Endothelial cell (in vitro differentiated cells): ENCODE data around the gene MAPKBP1. TPM values are rescaled to one million over a fixed set of nuclear protein-coding genes. Genes with fewer than 3 reads are reported as not detected.

Experiments used
- DNase-seq: peaks from one replicate; pipeline ENCODE4 v3.0.0; 2021; ENCODE audit warnings: low spot score
- H3K27ac Mint-ChIP-seq: one replicate; pipeline ENCODE4 v1.8.0; 2021; ENCODE audit warnings: mixed read lengths, inconsistent platforms; ENCODE audit not compliant: unreplicated experiment
- H3K27me3 Mint-ChIP-seq: one replicate; pipeline ENCODE4 v1.8.0; 2021; ENCODE audit warnings: mild to moderate bottlenecking, moderate library complexity, mixed read lengths, inconsistent platforms; ENCODE audit not compliant: unreplicated experiment
- H3K36me3 Mint-ChIP-seq: one replicate; pipeline ENCODE4 v1.8.0; 2021; ENCODE audit warnings: mild to moderate bottlenecking, low read depth, mixed read lengths, inconsistent platforms; ENCODE audit not compliant: unreplicated experiment
- H3K4me1 Mint-ChIP-seq: one replicate; pipeline ENCODE4 v1.8.0; 2021; ENCODE audit warnings: mild to moderate bottlenecking, mixed read lengths, inconsistent platforms; ENCODE audit not compliant: unreplicated experiment
- H3K4me3 Mint-ChIP-seq: one replicate; pipeline ENCODE4 v1.8.0; 2021; ENCODE audit warnings: mild to moderate bottlenecking, mixed read lengths, inconsistent platforms; ENCODE audit not compliant: unreplicated experiment
- H3K9me3 Mint-ChIP-seq: one replicate; pipeline ENCODE4 v1.8.0; 2021; ENCODE audit warnings: mixed read lengths, inconsistent platforms; ENCODE audit not compliant: unreplicated experiment
- CTCF ChIP-seq: fragments of 200-600 bp; sonication (generic); IDR thresholded peaks from one replicate; pipeline ENCODE4 v1.5.0; 2021; ENCODE audit warnings: antibody characterized with exemption; ENCODE audit not compliant: unreplicated experiment
- total RNA-seq: library from RNA; stranded (reverse); fragmentation: NEBNext Ultra II Directional; extraction: Animal tissue kit (Norgen Biotek cat#: 25700); gene quantifications from one replicate; pipeline ENCODE4 v1.2.1, GENCODE V29; 2021; ENCODE audit not compliant: unreplicated experiment

The MAPKBP1 gene
- total RNA-seq, 1 donor from 2014 or later = 36.2 TPM

GRCh38 chr15:41801185-41801584 is 26.9 kb downstream of the MAPKBP1 start:
- DNase-seq = no peak
- H3K27ac Mint-ChIP-seq = no peak overlapping the region
- TF ChIP-seq CTCF = no peak
- peaks cover 25% of the 10 kb centered on the region for H3K4me1 Mint-ChIP-seq
- H3K9me3 Mint-ChIP-seq = no peaks in the 10 kb centered on the region
- peaks cover 7% of the 10 kb centered on the region for H3K27me3 Mint-ChIP-seq
- peaks cover 23% of the 10 kb centered on the region for H3K36me3 Mint-ChIP-seq
- no peak overlapping the region for H3K4me3 Mint-ChIP-seq

GRCh38 chr15:41801850-41802455 is 27.7 kb downstream of the MAPKBP1 start:
- H3K27ac Mint-ChIP-seq = no peak overlapping the region
- H3K27me3 Mint-ChIP-seq = peaks cover 7% of the 10 kb centered on the region
- H3K4me1 Mint-ChIP-seq = peaks cover 21% of the 10 kb centered on the region
- peaks cover 24% of the 10 kb centered on the region for H3K36me3 Mint-ChIP-seq
- no peak for DNase-seq
- no peak overlapping the region for H3K4me3 Mint-ChIP-seq
- TF ChIP-seq CTCF = no peak
- no peaks in the 10 kb centered on the region for H3K9me3 Mint-ChIP-seq

GRCh38 chr15:41804361-41804760 is 30.1 kb downstream of the MAPKBP1 start:
- DNase-seq = no peak
- peaks cover 28% of the 10 kb centered on the region for H3K36me3 Mint-ChIP-seq
- no peaks in the 10 kb centered on the region for H3K9me3 Mint-ChIP-seq
- H3K27me3 Mint-ChIP-seq = peaks cover 4% of the 10 kb centered on the region
- peak overlapping the region; percentile 88 for H3K27ac Mint-ChIP-seq
- TF ChIP-seq CTCF = no peak
- no peak overlapping the region for H3K4me3 Mint-ChIP-seq
- peaks cover 29% of the 10 kb centered on the region for H3K4me1 Mint-ChIP-seq

GRCh38 chr15:41804916-41805666 is 30.8 kb downstream of the MAPKBP1 start:
- peak overlapping the region; percentile 27 for H3K4me3 Mint-ChIP-seq
- DNase-seq = no peak
- H3K36me3 Mint-ChIP-seq = peaks cover 24% of the 10 kb centered on the region
- TF ChIP-seq CTCF = no peak
- H3K27ac Mint-ChIP-seq = peak overlapping the region; percentile 88
- peaks cover 6% of the 10 kb centered on the region for H3K27me3 Mint-ChIP-seq
- H3K4me1 Mint-ChIP-seq = peaks cover 36% of the 10 kb centered on the region
- H3K9me3 Mint-ChIP-seq = no peaks in the 10 kb centered on the region

- peaks cover 23% of the 10 kb centered on the region for H3K36me3 Mint-ChIP-seq
- no peak for TF ChIP-seq CTCF
- H3K27ac Mint-ChIP-seq = peak overlapping the region; percentile 59
- H3K27me3 Mint-ChIP-seq = peaks cover 6% of the 10 kb centered on the region
- no peak overlapping the region for H3K4me3 Mint-ChIP-seq
- H3K9me3 Mint-ChIP-seq = no peaks in the 10 kb centered on the region
- DNase-seq = no peak
- peaks cover 39% of the 10 kb centered on the region for H3K4me1 Mint-ChIP-seq
These were observed 31.4 kb downstream of the MAPKBP1 start for GRCh38 chr15:41805711-41806110.
